Peyer's patch (tissue), 4 donors: ENCODE results near the gene AKAP6. TPM values are rescaled to one million over a fixed set of nuclear protein-coding genes. Genes with fewer than 3 reads are reported as not detected.
"Not testable (repeated sequence)": the region's sequence is repeated elsewhere in the genome, so short reads cannot be mapped to it uniquely, and the experiment has no call there.

Source experiments
- DNase-seq, 3 donors: peaks; one replicate each; pipeline ENCODE4 v3.0.0-alpha.2; 2017 to 2019
- H3K27ac ChIP-seq, 4 donors: fragments of 200-600 bp; sonication (generic); one replicate each; pipeline ENCODE4 v1.5.1; 2016 to 2019
- H3K27me3 ChIP-seq, 2 donors: fragments of 200-600 bp; sonication (generic); one replicate each; pipeline ENCODE4 v1.5.1; 2019
- H3K36me3 ChIP-seq, 3 donors: fragments of 200-600 bp; sonication (generic); one replicate each; pipeline ENCODE4 v1.5.1; 2016 to 2019
- H3K4me1 ChIP-seq, 4 donors: fragments of 200-600 bp; sonication (generic); one replicate each; pipeline ENCODE4 v1.5.1; 2016 to 2019
- H3K4me3 ChIP-seq, 4 donors: fragments of 200-600 bp; sonication (generic); 1 replicate in 3 of 4; 2 replicates in 1 of 4; pipeline ENCODE4 v1.5.1; 2016 to 2019; ENCODE audit warnings: mild to moderate bottlenecking in 1 of 4
- H3K9me3 ChIP-seq, 4 donors: fragments of 200-600 bp; sonication (generic); one replicate each; pipeline ENCODE4 v1.5.1; 2016 to 2019; ENCODE audit warnings: mild to moderate bottlenecking in 1 of 4
- CTCF ChIP-seq, 6 experiments: fragments of 450-650 bp in 4 of 6; fragments of 200-600 bp in 2 of 6; sonication (generic) in 1 of 6; IDR thresholded peaks; one replicate each; pipeline ENCODE4 v1.5.1; 2017 to 2019; ENCODE audit warnings: antibody characterized with exemption in 6 of 6, mild to moderate bottlenecking in 3 of 6, moderate library complexity in 1 of 6
- POLR2A ChIP-seq, 2 donors: fragments of 450-650 bp; IDR thresholded peaks; one replicate each; pipeline ENCODE4 v1.5.1; 2017; ENCODE audit warnings: antibody characterized with exemption in 2 of 2, mild to moderate bottlenecking in 2 of 2, moderate library complexity in 2 of 2
- total RNA-seq, 4 donors: library from RNA; depleted of rRNA; stranded (reverse); fragments of >200 nt; gene quantifications; one replicate each; pipeline ENCODE4 v1.1.0, GENCODE V29; 2016

The AKAP6 gene
- total RNA-seq, 4 donors from 2014 or later: 7.6 to 21.5 (median 12.2) TPM

GRCh38 chr14:32383364-32384009 lies 54.4 kb downstream of the AKAP6 start:
- no peaks in the 10 kb centered on the region for H3K27me3 ChIP-seq

GRCh38 chr14:32384464-32384863 lies 55.4 kb downstream of the AKAP6 start:
- no peak for TF ChIP-seq POLR2A (IDR thresholded peaks at IDR 0.05)
- TF ChIP-seq CTCF (IDR thresholded peaks at IDR 0.05): no peak
- Histone ChIP-seq H3K27me3 (no peaks in the 10 kb centered on the region), H3K9me3 (no peaks in the 10 kb centered on the region), H3K36me3 (no peaks in the 10 kb centered on the region), H3K4me1 (no peaks in the 10 kb centered on the region), H3K27ac (no peak overlapping the region), H3K4me3 (no peak overlapping the region)
- DNase-seq: no peak

More at GRCh38 chr14:32383364-32384009, 54.4 kb downstream of the AKAP6 start:
- Histone ChIP-seq H3K27ac (no peak overlapping the region), H3K9me3 (no peaks in the 10 kb centered on the region), H3K36me3 (no peaks in the 10 kb centered on the region), H3K4me3 (no peak overlapping the region), H3K4me1 (no peaks in the 10 kb centered on the region)
- no peak for DNase-seq
- no peak for TF ChIP-seq CTCF (IDR thresholded peaks at IDR 0.05)
- TF ChIP-seq POLR2A (IDR thresholded peaks at IDR 0.05): no peak

GRCh38 chr14:32387295-32387694 lies 58.2 kb downstream of the AKAP6 start:
- not testable (repeated sequence) for H3K4me1 ChIP-seq

GRCh38 chr14:32393119-32393518 lies 64.0 kb downstream of the AKAP6 start:
- Histone ChIP-seq H3K36me3 (no peaks in the 10 kb centered on the region), H3K9me3 (no peaks in the 10 kb centered on the region), H3K27me3 (no peaks in the 10 kb centered on the region), H3K4me3 (no peak overlapping the region), H3K27ac (no peak overlapping the region), H3K4me1 (no peaks in the 10 kb centered on the region)
- no peak for DNase-seq
- no peak for TF ChIP-seq POLR2A (IDR thresholded peaks at IDR 0.05)
- TF ChIP-seq CTCF (IDR thresholded peaks at IDR 0.05): no peak

More at GRCh38 chr14:32387295-32387694, 58.2 kb downstream of the AKAP6 start:
- H3K27me3 ChIP-seq, H3K9me3 ChIP-seq, H3K27ac ChIP-seq, DNase-seq, H3K4me3 ChIP-seq, H3K36me3 ChIP-seq: not testable (repeated sequence)

GRCh38 chr14:32394038-32394437 lies 64.9 kb downstream of the AKAP6 start:
- no peaks in the 10 kb centered on the region for H3K36me3 ChIP-seq
- H3K4me3 ChIP-seq: no peak overlapping the region
- H3K27ac ChIP-seq: no peak overlapping the region
- no peak for DNase-seq
- H3K27me3 ChIP-seq: no peaks in the 10 kb centered on the region
- no peak for TF ChIP-seq POLR2A (IDR thresholded peaks at IDR 0.05)
- TF ChIP-seq CTCF (IDR thresholded peaks at IDR 0.05): no peak
- H3K4me1 ChIP-seq: no peaks in the 10 kb centered on the region
- no peaks in the 10 kb centered on the region for H3K9me3 ChIP-seq

- TF ChIP-seq POLR2A (IDR thresholded peaks at IDR 0.05): no peak
- TF ChIP-seq CTCF (IDR thresholded peaks at IDR 0.05): no peak
- Histone ChIP-seq H3K4me1 (no peaks in the 10 kb centered on the region), H3K9me3 (no peaks in the 10 kb centered on the region), H3K27me3 (no peaks in the 10 kb centered on the region), H3K36me3 (no peaks in the 10 kb centered on the region), H3K27ac (no peak overlapping the region), H3K4me3 (no peak overlapping the region)
- no peak for DNase-seq
Observed at GRCh38 chr14:32396885-32397284, 67.8 kb downstream of the AKAP6 start.
